GM18867 (cell line): ENCODE data around the gene PPP3CA.

ENCODE experiments used
- ATAC-seq: cut with Tn5 transposase; IDR thresholded peaks from one replicate; pipeline ENCODE4 v1.9.1; 2021; ENCODE audit warnings: mild to moderate bottlenecking, moderate library complexity; ENCODE audit not compliant: unreplicated experiment

PPP3CA gene

GRCh38 chr4:100981447-100982204 is 365.7 kb downstream of the PPP3CA start:
- no peak for ATAC-seq

DNA sequence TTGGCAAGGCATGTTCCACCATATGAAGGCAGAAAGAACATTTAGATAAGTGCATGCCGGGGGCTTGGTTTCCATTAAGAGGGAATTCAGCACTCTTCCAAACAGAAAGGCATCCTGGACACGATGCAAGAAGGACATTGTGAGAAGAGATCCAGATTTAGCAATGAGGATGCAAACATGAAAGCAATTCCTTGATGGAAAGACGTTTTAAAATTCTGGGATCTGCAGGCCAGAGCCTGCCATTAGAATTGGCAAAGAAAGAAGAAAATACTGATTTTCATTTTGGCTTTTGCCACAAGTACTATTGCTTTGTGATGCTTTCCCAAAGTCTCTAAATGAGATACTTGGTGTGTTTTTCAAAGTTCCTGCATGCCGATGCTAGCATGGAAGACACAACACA is 367.6 kb downstream of the PPP3CA start:
- ATAC-seq = no peak

GRCh38 chr4:100977746-100978397 is 369.5 kb downstream of the PPP3CA start:
- no peak for ATAC-seq

GRCh38 chr4:100977274-100977673 is 370.1 kb downstream of the PPP3CA start:
- ATAC-seq = no peak
